ENCODE results near the gene HVCN1.
A peak's percentile ranks its signal among the peaks of the same experiment; 100 is the strongest.

Gene HVCN1

DNA sequence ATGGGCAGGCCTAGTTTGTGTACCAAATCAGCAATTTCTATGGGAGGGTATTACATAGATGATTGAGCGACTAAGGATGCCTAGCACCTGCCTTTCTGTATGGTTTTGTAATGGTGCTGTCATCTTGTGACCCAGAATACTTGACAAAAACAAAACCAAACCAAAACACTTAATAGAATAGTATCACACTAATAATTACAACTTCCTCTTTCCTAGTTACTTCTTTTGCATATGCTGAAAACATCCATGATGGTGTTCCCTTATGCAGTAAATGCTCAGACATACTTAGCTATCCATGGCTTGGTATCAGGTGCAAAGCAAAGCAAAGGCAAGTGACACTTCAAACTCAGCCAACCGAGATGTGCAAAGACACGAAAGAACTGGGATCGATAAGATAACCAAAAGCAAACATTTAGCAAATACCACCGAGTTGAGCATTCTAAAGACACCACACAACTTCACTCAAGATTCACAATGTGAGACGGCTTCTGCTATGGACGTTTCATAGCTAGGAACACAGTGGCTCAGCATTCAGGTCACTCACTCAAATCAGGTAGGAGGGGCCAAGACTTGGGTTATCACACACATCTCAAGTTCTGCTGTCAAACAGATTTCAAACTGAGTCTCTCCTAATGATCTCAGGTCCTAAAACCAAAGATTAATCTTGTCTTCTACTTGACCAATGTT lies 29.4 kb upstream of the HVCN1 start:
- no peak for DNase-seq (ENCODE audit: low read depth, low spot score)
- in situ Hi-C loops (cut with HindIII; ENCODE audit: low sequenced_read_pairs) = no loop called here
- no peak overlapping the region for H3K4me3 ChIP-seq (ENCODE audit: low read depth, low read length)
- TF ChIP-seq, protein P1, sequence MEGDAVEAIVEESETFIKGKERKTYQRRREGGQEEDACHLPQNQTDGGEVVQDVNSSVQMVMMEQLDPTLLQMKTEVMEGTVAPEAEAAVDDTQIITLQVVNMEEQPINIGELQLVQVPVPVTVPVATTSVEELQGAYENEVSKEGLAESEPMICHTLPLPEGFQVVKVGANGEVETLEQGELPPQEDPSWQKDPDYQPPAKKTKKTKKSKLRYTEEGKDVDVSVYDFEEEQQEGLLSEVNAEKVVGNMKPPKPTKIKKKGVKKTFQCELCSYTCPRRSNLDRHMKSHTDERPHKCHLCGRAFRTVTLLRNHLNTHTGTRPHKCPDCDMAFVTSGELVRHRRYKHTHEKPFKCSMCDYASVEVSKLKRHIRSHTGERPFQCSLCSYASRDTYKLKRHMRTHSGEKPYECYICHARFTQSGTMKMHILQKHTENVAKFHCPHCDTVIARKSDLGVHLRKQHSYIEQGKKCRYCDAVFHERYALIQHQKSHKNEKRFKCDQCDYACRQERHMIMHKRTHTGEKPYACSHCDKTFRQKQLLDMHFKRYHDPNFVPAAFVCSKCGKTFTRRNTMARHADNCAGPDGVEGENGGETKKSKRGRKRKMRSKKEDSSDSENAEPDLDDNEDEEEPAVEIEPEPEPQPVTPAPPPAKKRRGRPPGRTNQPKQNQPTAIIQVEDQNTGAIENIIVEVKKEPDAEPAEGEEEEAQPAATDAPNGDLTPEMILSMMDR (IDR thresholded peaks at IDR 0.05; ENCODE audit: low read depth, low read length) = no peak

DNA sequence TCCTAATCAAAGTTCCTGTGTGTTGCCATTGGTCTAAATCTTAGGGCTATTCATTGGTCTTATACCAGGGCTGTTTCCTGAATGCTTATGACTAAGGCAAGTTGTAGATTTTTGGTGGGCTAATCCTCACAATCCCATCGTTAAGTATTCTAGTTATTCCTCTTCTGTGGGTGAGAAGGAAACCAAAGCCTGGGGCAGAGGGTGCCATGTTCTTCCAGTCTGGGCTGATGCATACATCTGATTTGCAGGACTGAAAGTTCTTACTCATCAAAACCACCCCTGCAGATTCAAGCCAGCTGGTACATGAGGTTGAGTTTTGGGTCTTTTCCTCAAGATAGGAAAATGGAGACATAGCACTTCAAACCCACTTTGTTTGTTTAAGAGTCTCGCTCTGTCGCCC lies 28.1 kb upstream of the HVCN1 start:
- no peak overlapping the region for H3K4me3 ChIP-seq (ENCODE audit: low read depth, low read length)
- TF ChIP-seq, protein P1 (IDR thresholded peaks at IDR 0.05; ENCODE audit: low read depth, low read length) = no peak
- in situ Hi-C loops (cut with HindIII; ENCODE audit: low sequenced_read_pairs) = no loop called here
- DNase-seq (ENCODE audit: low read depth, low spot score) = no peak

DNA sequence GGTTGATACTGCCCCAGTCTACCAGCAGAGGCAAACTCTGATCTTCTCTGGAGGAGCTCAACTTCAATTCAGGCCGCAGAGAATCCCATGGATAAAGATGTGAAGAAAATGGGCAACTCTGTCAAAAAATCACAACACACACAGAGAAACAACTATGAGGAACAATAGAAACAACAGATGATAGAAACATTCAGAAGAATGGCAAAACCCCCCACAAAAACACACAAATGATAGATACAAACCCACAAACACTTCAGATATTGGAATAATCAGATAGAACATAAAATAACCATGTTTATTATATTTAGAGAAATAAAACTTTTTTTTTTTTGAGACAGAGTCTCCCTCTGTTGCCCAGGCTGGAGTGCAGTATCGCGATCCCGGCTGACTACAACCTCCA lies 20.0 kb upstream of the HVCN1 start:
- DNase-seq (ENCODE audit: low read depth, low spot score) = no peak
- H3K4me3 ChIP-seq (ENCODE audit: low read depth, low read length) = no peak overlapping the region
- TF ChIP-seq, protein P1 (IDR thresholded peaks at IDR 0.05; ENCODE audit: low read depth, low read length) = no peak
- in situ Hi-C loops (cut with HindIII; ENCODE audit: low sequenced_read_pairs) = no loop called here

DNA sequence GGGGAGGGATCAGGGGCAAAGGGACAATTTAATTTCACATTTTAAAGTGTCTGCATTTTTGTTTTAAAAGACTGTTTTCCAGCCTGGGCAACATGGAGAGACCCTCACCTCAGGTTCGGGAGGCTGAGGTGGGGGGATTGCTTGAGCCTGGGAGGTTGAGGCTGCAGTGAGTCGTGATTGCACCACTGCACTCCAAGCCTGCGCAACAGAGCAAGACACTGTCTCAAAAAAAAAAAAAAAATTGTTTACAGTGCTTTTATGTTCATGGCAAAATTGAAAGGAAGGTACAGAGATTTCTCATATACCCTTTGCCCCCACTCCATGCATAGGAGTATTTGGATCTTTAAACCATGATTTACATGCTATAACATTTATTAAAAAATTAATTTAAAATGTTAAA lies 16.4 kb upstream of the HVCN1 start:
- DNase-seq (ENCODE audit: low read depth, low spot score) = no peak
- no peak overlapping the region for H3K4me3 ChIP-seq (ENCODE audit: low read depth, low read length)
- in situ Hi-C loops (cut with HindIII; ENCODE audit: low sequenced_read_pairs) = no loop called here
- TF ChIP-seq, protein P1 (IDR thresholded peaks at IDR 0.05; ENCODE audit: low read depth, low read length) = no peak

DNA sequence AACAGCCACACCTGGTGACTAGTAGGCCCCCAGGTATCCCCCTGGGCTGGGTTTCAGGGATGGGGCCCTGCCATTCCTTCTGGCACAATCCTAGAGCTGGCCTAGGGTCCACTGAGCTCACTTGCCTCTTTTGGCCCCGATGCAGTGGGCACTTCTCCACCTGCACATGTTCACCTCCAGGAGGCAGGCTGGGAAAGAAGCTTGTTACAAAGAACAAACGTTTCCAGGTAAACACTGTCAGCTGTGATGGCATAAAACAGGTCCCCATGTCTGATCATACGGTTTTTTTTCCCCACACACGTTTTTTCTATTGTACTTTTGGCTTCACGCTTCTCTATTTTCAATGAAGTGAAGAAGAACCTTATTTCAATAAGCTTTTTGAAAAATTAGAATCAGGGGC lies 15.8 kb upstream of the HVCN1 start:
- TF ChIP-seq, protein P1 (IDR thresholded peaks at IDR 0.05; ENCODE audit: low read depth, low read length) = peak; percentile 25
- in situ Hi-C loops (cut with HindIII; ENCODE audit: low sequenced_read_pairs) = no loop called here
- H3K4me3 ChIP-seq (ENCODE audit: low read depth, low read length) = no peak overlapping the region
- DNase-seq (ENCODE audit: low read depth, low spot score) = no peak

DNA sequence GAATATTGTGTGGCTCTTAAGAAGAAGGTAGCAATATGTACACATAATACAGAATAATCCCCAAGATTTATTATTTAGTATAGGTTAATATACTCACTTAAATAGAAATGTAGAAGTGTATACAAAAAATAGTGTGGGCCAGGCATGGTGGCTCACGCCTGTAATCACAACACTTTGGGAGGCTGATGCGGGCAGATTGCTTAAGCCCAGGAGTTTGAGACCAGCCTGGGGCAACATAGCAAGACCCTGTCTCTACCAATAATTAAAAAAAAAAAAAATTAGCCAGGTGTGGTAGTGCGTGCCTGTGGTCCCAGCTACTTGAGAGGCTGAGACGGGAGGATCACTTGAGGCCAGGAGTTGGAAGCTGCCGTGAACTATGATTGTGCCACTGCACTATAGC lies 15.3 kb upstream of the HVCN1 start:
- TF ChIP-seq, protein P1 (IDR thresholded peaks at IDR 0.05; ENCODE audit: low read depth, low read length) = no peak
- in situ Hi-C loops (cut with HindIII; ENCODE audit: low sequenced_read_pairs) = no loop called here
- no peak overlapping the region for H3K4me3 ChIP-seq (ENCODE audit: low read depth, low read length)
- DNase-seq (ENCODE audit: low read depth, low spot score) = no peak

Data from astrocyte of the spinal cord (primary cell).